Gastrocnemius medialis (tissue), 4 donors: ENCODE measurements around the gene MRLN. TPM values are rescaled to one million over a fixed set of nuclear protein-coding genes. Genes with fewer than 3 reads are reported as not detected.
"Not testable (repeated sequence)": the region's sequence is repeated elsewhere in the genome, so short reads cannot be mapped to it uniquely, and the experiment has no call there.

Source experiments
- ATAC-seq, 2 donors: fragments of 150-250 bp; one replicate each; pipeline ENCODE4 v1.9.1; 2016
- DNase-seq, 2 donors: peaks; one replicate each; pipeline ENCODE4 v3.0.0-alpha.2; 2019
- H3K27ac ChIP-seq, 4 donors: fragments of 200-600 bp; sonication (generic); 1 replicate in 1 of 4; 2 replicates in 3 of 4; pipeline ENCODE4 v1.5.1; 2016 to 2018; ENCODE audit warnings: mild to moderate bottlenecking in 2 of 4, moderate library complexity in 1 of 4
- H3K27me3 ChIP-seq, 3 donors: fragments of 200-600 bp; sonication (generic) in 2 of 3; 1 replicate in 1 of 3; 2 replicates in 2 of 3; pipeline versions ENCODE4 v1.5.1 to v1.6.0; 2016 to 2019; ENCODE audit warnings: mild to moderate bottlenecking in 1 of 3, moderate library complexity in 1 of 3
- H3K36me3 ChIP-seq, 2 donors: fragments of 200-600 bp; sonication (generic) in 1 of 2; one replicate each; pipeline ENCODE4 v1.5.1; 2017 to 2018
- H3K4me1 ChIP-seq, 2 donors: fragments of 200-600 bp; sonication (generic) in 1 of 2; one replicate each; pipeline ENCODE4 v1.5.1; 2016 to 2017; ENCODE audit warnings: mild to moderate bottlenecking in 2 of 2
- H3K4me3 ChIP-seq, 4 donors: fragments of 200-600 bp; sonication (generic) in 3 of 4; 1 replicate in 1 of 4; 2 replicates in 3 of 4; pipeline ENCODE4 v1.5.1; 2016 to 2019; ENCODE audit warnings: mild to moderate bottlenecking in 2 of 4
- H3K9me3 ChIP-seq, 3 donors: fragments of 200-600 bp; sonication (generic) in 2 of 3; 1 replicate in 1 of 3; 2 replicates in 2 of 3; pipeline ENCODE4 v1.5.1; 2016 to 2019
- POLR2A ChIP-seq, 2 donors: fragments of 450-650 bp; IDR thresholded peaks; one replicate each; pipeline ENCODE4 v1.6.1; 2017; ENCODE audit warnings: antibody characterized with exemption in 2 of 2, mild to moderate bottlenecking in 2 of 2, moderate library complexity in 2 of 2
- in situ Hi-C, 4 donors: fragments of 200-750 bp; cut with MboI; loops; one replicate each; pipeline versions ENCODE4 v1.15.0 to v1.8.0; 2017; ENCODE audit warnings: low sequenced_read_pairs in 4 of 4
- intact Hi-C: fragments of 100-400 bp; cut with DNase I; formaldehyde crosslinking; loops from one replicate; pipeline ENCODE4 v1.15.1; 2023; ENCODE audit warnings: low total_unique reads
- total RNA-seq, 4 donors: library from RNA; depleted of rRNA; stranded (reverse); fragments of >200 nt; gene quantifications; one replicate each; pipeline versions ENCODE4 v1.1.0 to v1.2.3, GENCODE V29; 2016
- TF ChIP-seq, protein P1 (sequence below), 5 experiments: fragments of 450-650 bp in 3 of 5; fragments of 200-600 bp in 2 of 5; sonication (generic) in 2 of 5; IDR thresholded peaks in 4 of 5; conservative IDR thresholded peaks in 1 of 5; 1 replicate in 4 of 5; 2 replicates in 1 of 5; pipeline ENCODE4 v1.5.1; 2016 to 2019; ENCODE audit warnings: antibody characterized with exemption in 5 of 5, mild to moderate bottlenecking in 3 of 5, moderate library complexity in 3 of 5

The MRLN gene
- total RNA-seq, 4 donors from 2014 or later: 67.7 to 352 (median 188) TPM

DNA sequence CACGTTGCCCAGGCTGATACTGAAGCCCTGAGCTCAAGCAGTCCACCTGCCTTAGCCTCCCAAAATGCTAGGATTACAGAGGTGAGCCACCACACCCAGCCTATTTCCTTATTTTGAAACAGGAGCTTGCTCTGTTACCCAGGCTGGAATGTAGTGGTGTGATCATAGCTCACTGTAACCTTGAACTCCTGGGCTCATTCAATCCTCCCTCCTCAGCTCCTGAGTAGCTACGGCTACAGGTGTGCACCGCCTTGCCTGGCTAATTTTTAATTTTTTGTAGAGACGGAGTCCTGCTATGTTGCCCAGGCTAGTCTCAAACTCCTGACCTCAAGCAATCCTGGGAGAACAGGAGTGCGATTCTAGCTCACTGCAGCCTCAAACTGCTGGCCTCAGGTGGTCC, 11.7 kb downstream of the MRLN start:
- in situ Hi-C loops: no loop called here
- Histone ChIP-seq H3K9me3 (no peaks in the 10 kb centered on the region), H3K27me3 (no peaks in the 10 kb centered on the region), H3K36me3 (peaks cover 0 to 6% of the 10 kb centered on the region in 2 donors), H3K27ac (no peak overlapping the region), H3K4me1 (peaks cover 6 to 11% of the 10 kb centered on the region in 2 donors), H3K4me3 (no peak overlapping the region)
- no peak for ATAC-seq
- TF ChIP-seq, protein P1, sequence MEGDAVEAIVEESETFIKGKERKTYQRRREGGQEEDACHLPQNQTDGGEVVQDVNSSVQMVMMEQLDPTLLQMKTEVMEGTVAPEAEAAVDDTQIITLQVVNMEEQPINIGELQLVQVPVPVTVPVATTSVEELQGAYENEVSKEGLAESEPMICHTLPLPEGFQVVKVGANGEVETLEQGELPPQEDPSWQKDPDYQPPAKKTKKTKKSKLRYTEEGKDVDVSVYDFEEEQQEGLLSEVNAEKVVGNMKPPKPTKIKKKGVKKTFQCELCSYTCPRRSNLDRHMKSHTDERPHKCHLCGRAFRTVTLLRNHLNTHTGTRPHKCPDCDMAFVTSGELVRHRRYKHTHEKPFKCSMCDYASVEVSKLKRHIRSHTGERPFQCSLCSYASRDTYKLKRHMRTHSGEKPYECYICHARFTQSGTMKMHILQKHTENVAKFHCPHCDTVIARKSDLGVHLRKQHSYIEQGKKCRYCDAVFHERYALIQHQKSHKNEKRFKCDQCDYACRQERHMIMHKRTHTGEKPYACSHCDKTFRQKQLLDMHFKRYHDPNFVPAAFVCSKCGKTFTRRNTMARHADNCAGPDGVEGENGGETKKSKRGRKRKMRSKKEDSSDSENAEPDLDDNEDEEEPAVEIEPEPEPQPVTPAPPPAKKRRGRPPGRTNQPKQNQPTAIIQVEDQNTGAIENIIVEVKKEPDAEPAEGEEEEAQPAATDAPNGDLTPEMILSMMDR (IDR thresholded peaks at IDR 0.05 in 4 of 5, conservative IDR thresholded peaks at IDR 0.05 in 1 of 5): no peak
- TF ChIP-seq POLR2A (IDR thresholded peaks at IDR 0.05): no peak
- DNase-seq: no peak
- intact Hi-C loops: no loop called here

DNA sequence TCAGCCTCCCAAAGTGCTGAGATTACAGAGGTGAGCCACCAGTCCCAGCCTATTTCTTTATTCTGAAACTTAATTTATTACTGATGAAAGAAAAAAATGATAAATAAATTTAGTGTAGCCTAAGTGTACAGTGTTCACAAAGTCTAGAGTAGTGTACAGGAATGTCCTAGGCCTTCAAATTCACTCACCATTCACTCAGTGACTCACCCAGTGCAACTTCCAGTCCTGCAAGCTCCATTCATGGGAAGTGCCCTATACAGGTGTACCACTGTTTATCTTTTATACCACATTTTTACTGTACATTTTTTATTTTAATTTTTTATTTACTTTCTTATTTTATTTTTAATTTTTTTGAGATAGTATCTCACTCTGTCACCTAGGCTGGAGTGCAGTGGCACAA, 12.2 kb downstream of the MRLN start:
- Histone ChIP-seq H3K36me3 (peaks cover 0 to 6% of the 10 kb centered on the region in 2 donors), H3K27ac (no peak overlapping the region), H3K27me3 (no peaks in the 10 kb centered on the region), H3K4me3 (no peak overlapping the region), H3K4me1 (peaks cover 6% of the 10 kb centered on the region in 2 donors), H3K9me3 (no peaks in the 10 kb centered on the region)
- DNase-seq (no peak), ATAC-seq (no peak)
- TF ChIP-seq, protein P1 (IDR thresholded peaks at IDR 0.05 in 4 of 5, conservative IDR thresholded peaks at IDR 0.05 in 1 of 5): no peak
- no peak for TF ChIP-seq POLR2A (IDR thresholded peaks at IDR 0.05)
- intact Hi-C loops (no loop called here), in situ Hi-C loops (no loop called here)

DNA sequence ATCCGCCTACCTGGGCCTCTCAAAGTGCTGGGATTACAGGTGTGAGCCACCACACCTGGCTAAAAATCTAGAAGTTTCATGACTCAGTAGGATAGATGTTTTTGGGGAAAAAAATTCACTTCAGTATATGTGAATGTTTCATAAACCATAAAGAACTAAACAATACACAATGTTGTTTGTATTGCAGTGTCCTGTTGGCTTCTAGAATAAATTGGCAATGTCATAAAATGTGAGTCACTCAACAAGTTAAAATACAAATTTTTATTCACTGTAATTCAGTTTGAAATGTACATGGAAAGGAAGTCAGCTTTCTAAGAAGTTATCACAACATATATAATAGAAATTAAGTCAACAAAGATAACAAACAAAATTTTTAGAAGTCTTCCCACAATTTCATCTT, 16.5 kb downstream of the MRLN start:
- Histone ChIP-seq H3K9me3 (no peaks in the 10 kb centered on the region), H3K4me3 (no peak overlapping the region), H3K4me1 (peaks cover 5 to 7% of the 10 kb centered on the region in 2 donors), H3K36me3 (peaks cover 0 to 6% of the 10 kb centered on the region in 2 donors), H3K27me3 (no peaks in the 10 kb centered on the region), H3K27ac (no peak overlapping the region)
- in situ Hi-C loops (no loop called here), intact Hi-C loops (no loop called here)
- DNase-seq (no peak), ATAC-seq (no peak)
- TF ChIP-seq POLR2A (IDR thresholded peaks at IDR 0.05): no peak
- TF ChIP-seq, protein P1 (IDR thresholded peaks at IDR 0.05 in 4 of 5, conservative IDR thresholded peaks at IDR 0.05 in 1 of 5): no peak

DNA sequence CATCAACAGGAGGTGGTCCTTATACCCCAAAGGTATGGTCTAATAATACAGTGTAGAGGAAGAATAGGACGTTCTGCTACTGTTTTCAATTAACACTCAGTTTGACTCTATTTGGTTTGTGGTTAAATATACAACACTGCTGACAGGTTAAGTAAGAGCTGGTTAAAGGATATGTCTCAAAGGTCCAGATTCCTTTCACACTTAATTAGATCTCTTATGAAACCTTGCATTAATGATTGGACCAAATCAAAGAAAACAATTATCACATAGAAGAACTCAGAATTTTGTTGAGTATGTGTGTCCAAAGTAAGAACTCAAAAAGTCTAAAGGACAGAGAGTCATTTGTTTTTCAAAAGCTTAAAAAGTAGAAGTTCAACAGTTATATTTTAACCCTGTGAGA, 18.0 kb downstream of the MRLN start:
- no peaks in the 10 kb centered on the region for H3K27me3 ChIP-seq
- ATAC-seq (no peak), DNase-seq (no peak)
- in situ Hi-C loops: no loop called here
- no peaks in the 10 kb centered on the region for H3K9me3 ChIP-seq
- TF ChIP-seq, protein P1 (IDR thresholded peaks at IDR 0.05 in 4 of 5, conservative IDR thresholded peaks at IDR 0.05 in 1 of 5): no peak
- no peak for TF ChIP-seq POLR2A (IDR thresholded peaks at IDR 0.05)
- intact Hi-C loops: no loop called here
- no peak overlapping the region for H3K4me3 ChIP-seq
- H3K36me3 ChIP-seq: peaks cover 0 to 6% of the 10 kb centered on the region in 2 donors
- H3K4me1 ChIP-seq: peaks cover 5 to 7% of the 10 kb centered on the region in 2 donors
- peak overlapping the region in 2 of 4 donors; percentile 39 to 58 for H3K27ac ChIP-seq

DNA sequence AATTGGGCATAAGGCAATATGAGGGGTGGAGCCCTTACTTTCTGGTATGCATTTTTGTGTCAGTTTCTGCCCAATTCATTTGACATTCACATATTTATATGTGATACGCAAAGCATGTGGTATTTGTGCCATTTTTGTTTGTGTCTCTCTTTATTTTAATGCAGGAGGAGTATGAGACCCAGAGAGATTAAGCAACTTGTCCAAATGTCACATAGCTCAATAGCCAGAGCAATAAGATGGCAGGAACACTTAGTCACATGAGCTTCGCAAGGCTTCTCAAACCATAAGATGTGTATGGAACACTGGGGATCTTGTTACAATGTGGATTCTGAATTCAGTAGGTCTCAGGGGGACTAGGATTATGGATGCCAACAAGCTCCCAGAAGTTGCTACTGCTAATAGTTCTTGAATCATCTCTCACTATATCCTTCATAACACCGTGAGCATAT, 19.2 kb downstream of the MRLN start:
- ATAC-seq (peak in 1 of 2 donors; percentile 81), DNase-seq (no peak)
- intact Hi-C loops (no loop called here), in situ Hi-C loops (no loop called here)
- Histone ChIP-seq H3K27ac (peak overlapping the region in 3 of 4 donors; percentile 39 to 58 (median 46)), H3K27me3 (no peaks in the 10 kb centered on the region), H3K9me3 (no peaks in the 10 kb centered on the region), H3K4me3 (no peak overlapping the region), H3K36me3 (peaks cover 0 to 6% of the 10 kb centered on the region in 2 donors), H3K4me1 (peaks cover 5 to 7% of the 10 kb centered on the region in 2 donors)
- TF ChIP-seq, protein P1 (IDR thresholded peaks at IDR 0.05 in 4 of 5, conservative IDR thresholded peaks at IDR 0.05 in 1 of 5): no peak
- no peak for TF ChIP-seq POLR2A (IDR thresholded peaks at IDR 0.05)

DNA sequence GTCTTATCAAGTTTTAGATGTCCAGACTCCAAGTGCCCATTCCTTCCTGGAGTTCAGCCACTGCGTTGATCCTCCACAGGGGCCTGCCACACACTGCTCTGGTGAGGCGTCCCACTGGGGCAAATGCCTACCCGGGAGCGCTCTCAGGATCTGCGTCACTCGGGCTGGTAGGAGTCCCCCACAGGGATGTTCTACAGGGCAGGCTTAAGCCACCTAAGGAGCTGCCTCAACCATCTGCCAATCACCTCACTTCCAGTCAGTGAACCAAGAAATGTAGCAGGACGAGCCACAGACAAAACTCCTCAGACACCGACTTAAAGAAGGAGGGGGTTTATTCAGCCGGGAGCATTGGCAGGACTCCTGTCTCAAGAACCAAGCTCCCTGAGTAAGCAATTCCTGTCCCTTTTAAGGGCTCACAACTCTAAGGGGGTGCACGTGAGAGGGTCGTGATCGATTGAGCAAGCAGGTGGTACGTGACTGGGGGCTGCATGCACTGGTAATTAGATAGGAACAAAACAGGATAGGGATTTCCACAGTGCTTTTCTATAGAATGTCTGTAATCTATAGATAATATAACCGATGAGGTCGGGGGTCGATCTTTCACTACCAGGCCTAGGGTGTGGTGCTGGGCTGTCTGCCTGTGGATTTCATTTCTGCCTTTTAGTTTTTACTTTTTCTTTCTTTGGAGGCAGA, 19.8 kb downstream of the MRLN start:
- H3K27me3 ChIP-seq, H3K4me3 ChIP-seq, DNase-seq, H3K9me3 ChIP-seq, H3K4me1 ChIP-seq, H3K36me3 ChIP-seq, in situ Hi-C loops, ATAC-seq, intact Hi-C loops: not testable (repeated sequence)
- peak overlapping the region in 2 of 4 donors; percentile 26 to 39 for H3K27ac ChIP-seq

DNA sequence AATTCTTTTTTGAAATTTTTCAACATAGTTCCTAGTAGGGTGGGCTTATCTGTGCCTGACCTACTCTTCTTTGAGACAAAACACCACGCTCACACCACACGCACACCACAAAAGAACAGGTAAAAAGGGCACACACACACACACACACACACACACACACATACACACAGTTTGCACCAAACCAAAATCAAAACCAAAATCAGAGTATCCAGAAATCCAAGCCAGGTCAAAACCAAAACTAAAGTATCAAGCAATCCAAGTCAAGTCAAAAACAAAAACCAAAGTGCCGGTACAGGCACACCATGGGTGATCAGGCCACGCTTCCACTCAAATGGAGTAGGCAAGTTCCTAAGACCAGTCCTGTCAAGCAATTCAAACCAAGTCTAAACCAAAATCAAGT, 20.4 kb downstream of the MRLN start:
- DNase-seq, H3K27ac ChIP-seq, H3K4me1 ChIP-seq, H3K36me3 ChIP-seq, in situ Hi-C loops, H3K27me3 ChIP-seq, intact Hi-C loops, H3K4me3 ChIP-seq, H3K9me3 ChIP-seq, ATAC-seq: not testable (repeated sequence)
